ENCODE results near the gene ADD2.
"Not testable (repeated sequence)": the region's sequence is repeated elsewhere in the genome, so short reads cannot be mapped to it uniquely, and the experiment has no call there.

- TF ChIP-seq ZFP30 (CRISPR knock-in tag; IDR thresholded peaks at IDR 0.05); ZFP3 (CRISPR knock-in tag; IDR thresholded peaks at IDR 0.05); POU6F1 (CRISPR knock-in tag; IDR thresholded peaks at IDR 0.05; ENCODE audit: borderline replicate concordance, low read depth); TSHZ2 (CRISPR knock-in tag; IDR thresholded peaks at IDR 0.05); RARB (CRISPR knock-in tag; IDR thresholded peaks at IDR 0.05); OSR1 (CRISPR knock-in tag; IDR thresholded peaks at IDR 0.05); ARNTL (CRISPR knock-in tag; IDR thresholded peaks at IDR 0.05; ENCODE audit: borderline replicate concordance, low read depth); ZC3H10 (CRISPR knock-in tag; IDR thresholded peaks at IDR 0.05); ESRRG (CRISPR knock-in tag; IDR thresholded peaks at IDR 0.05); PATZ1 (CRISPR knock-in tag; IDR thresholded peaks at IDR 0.05; ENCODE audit: borderline replicate concordance): not testable (repeated sequence)
These were observed 112.8 kb downstream of the ADD2 start for GRCh38 chr2:70655211-70655610.

Data from SK-N-SH treated with all-trans-retinoic acid at 6 μM for 48 hours (cell line).